ENCODE results near the gene MDM4.

DNA sequence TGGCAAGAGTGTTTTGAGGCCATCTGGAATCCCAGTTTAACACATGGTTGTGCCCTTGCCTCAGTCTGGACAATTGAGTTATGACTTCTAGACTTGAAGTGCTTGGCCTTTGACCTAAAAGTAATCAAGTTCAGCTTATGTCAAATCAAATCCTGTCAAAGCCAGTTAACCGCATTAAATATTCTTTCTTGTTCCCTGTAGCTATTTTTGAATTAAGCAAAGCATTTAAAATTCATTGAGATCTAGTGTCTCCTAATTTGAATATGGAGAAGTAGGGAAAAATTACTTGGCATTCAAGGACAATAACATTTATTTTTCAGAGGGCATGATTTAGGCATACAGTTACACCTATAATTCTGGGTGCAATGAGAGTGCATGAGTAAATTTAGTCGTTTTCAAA, 32.1 kb downstream of the MDM4 start:
- TF ChIP-seq, protein P1, sequence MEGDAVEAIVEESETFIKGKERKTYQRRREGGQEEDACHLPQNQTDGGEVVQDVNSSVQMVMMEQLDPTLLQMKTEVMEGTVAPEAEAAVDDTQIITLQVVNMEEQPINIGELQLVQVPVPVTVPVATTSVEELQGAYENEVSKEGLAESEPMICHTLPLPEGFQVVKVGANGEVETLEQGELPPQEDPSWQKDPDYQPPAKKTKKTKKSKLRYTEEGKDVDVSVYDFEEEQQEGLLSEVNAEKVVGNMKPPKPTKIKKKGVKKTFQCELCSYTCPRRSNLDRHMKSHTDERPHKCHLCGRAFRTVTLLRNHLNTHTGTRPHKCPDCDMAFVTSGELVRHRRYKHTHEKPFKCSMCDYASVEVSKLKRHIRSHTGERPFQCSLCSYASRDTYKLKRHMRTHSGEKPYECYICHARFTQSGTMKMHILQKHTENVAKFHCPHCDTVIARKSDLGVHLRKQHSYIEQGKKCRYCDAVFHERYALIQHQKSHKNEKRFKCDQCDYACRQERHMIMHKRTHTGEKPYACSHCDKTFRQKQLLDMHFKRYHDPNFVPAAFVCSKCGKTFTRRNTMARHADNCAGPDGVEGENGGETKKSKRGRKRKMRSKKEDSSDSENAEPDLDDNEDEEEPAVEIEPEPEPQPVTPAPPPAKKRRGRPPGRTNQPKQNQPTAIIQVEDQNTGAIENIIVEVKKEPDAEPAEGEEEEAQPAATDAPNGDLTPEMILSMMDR (IDR thresholded peaks at IDR 0.05) = no peak
- TF ChIP-seq POLR2A (IDR thresholded peaks at IDR 0.05) = no peak
